Liver (tissue), 9 donors: ENCODE data around the gene IL1RAPL1. TPM values are rescaled to one million over a fixed set of nuclear protein-coding genes. Genes with fewer than 3 reads are reported as not detected.

Experiments
- DNase-seq: peaks from one replicate; pipeline ENCODE4 v3.0.0-alpha.2; 2017; ENCODE audit warnings: low spot score
- H3K27ac ChIP-seq, 2 donors: one replicate each; pipeline ENCODE4 v1.7.0; 2013; ENCODE audit warnings: inconsistent platforms in 2 of 2, low read length in 2 of 2, control low read depth in 1 of 2, low read depth in 1 of 2, mild to moderate bottlenecking in 1 of 2
- H3K27me3 ChIP-seq, 4 donors: one replicate each; pipeline versions ENCODE4 v1.6.1 to v1.7.0; 2013; ENCODE audit warnings: low read length in 3 of 4, inconsistent platforms in 1 of 4, mild to moderate bottlenecking in 1 of 4, moderate library complexity in 1 of 4; ENCODE audit not compliant: control insufficient read depth in 4 of 4, insufficient read depth in 4 of 4
- H3K36me3 ChIP-seq, 4 donors: one replicate each; pipeline versions ENCODE4 v1.6.1 to v1.7.0; 2013; ENCODE audit warnings: low read length in 3 of 4, mild to moderate bottlenecking in 3 of 4, low read depth in 1 of 4, moderate library complexity in 1 of 4; ENCODE audit not compliant: control insufficient read depth in 4 of 4, insufficient read depth in 3 of 4
- H3K4me1 ChIP-seq, 4 donors: one replicate each; pipeline versions ENCODE4 v1.6.1 to v1.7.0; 2013; ENCODE audit warnings: low read length in 3 of 4, mild to moderate bottlenecking in 3 of 4, moderate library complexity in 1 of 4; ENCODE audit not compliant: control insufficient read depth in 4 of 4, insufficient read depth in 4 of 4
- H3K4me3 ChIP-seq, 3 donors: one replicate each; pipeline versions ENCODE4 v1.6.1 to v1.7.0; 2013; ENCODE audit warnings: low read length in 3 of 3, control low read depth in 1 of 3, low read depth in 1 of 3, mild to moderate bottlenecking in 1 of 3
- H3K9ac ChIP-seq, 2 donors: one replicate each; pipeline ENCODE4 v1.7.0; 2013; ENCODE audit warnings: low read length in 2 of 2, mild to moderate bottlenecking in 2 of 2, moderate library complexity in 2 of 2, control low read depth in 1 of 2, low read depth in 1 of 2
- H3K9me3 ChIP-seq, 4 donors: one replicate each; pipeline versions ENCODE4 v1.6.1 to v1.7.0; 2013; ENCODE audit warnings: low read length in 3 of 4; ENCODE audit not compliant: control insufficient read depth in 4 of 4
- EGR1 ChIP-seq, 2 donors: IDR thresholded peaks; 2 replicates each; pipeline ENCODE4 v1.6.1; 2016 to 2018; ENCODE audit warnings: antibody characterized with exemption in 2 of 2, low read depth in 2 of 2
- FOXA1 ChIP-seq: IDR thresholded peaks from 2 replicates; pipeline ENCODE4 v1.6.1; 2016; ENCODE audit warnings: antibody characterized with exemption
- FOXA2 ChIP-seq: IDR thresholded peaks from 2 replicates; pipeline ENCODE4 v1.6.1; 2016; ENCODE audit warnings: antibody characterized with exemption
- GABPA ChIP-seq, 2 donors: IDR thresholded peaks in 1 of 2; conservative IDR thresholded peaks in 1 of 2; 2 replicates each; pipeline ENCODE4 v1.6.1; 2016; ENCODE audit warnings: antibody characterized with exemption in 2 of 2, mild to moderate bottlenecking in 1 of 2, moderate library complexity in 1 of 2
- HNF4G ChIP-seq: IDR thresholded peaks from 2 replicates; pipeline ENCODE4 v1.6.1; 2016; ENCODE audit warnings: antibody characterized with exemption
- NR2F2 ChIP-seq: IDR thresholded peaks from 2 replicates; pipeline ENCODE4 v1.6.1; 2016; ENCODE audit warnings: antibody characterized with exemption
- RAD21 ChIP-seq, 2 donors: IDR thresholded peaks; 2 replicates each; pipeline ENCODE4 v1.6.1; 2016; ENCODE audit warnings: antibody characterized with exemption in 2 of 2, mild to moderate bottlenecking in 2 of 2
- RXRA ChIP-seq, 2 donors: IDR thresholded peaks; 2 replicates each; pipeline ENCODE4 v1.6.1; 2017 to 2018; ENCODE audit warnings: antibody characterized with exemption in 2 of 2, mild to moderate bottlenecking in 1 of 2
- SP1 ChIP-seq: IDR thresholded peaks from 2 replicates; pipeline ENCODE4 v1.6.1; 2018; ENCODE audit warnings: antibody characterized with exemption, mild to moderate bottlenecking
- TAF1 ChIP-seq: conservative IDR thresholded peaks from 2 replicates; pipeline ENCODE4 v1.6.1; 2016; ENCODE audit warnings: antibody characterized with exemption, mild to moderate bottlenecking
- YY1 ChIP-seq: IDR thresholded peaks from 2 replicates; pipeline ENCODE4 v1.6.1; 2016; ENCODE audit warnings: antibody characterized with exemption, mild to moderate bottlenecking
- WGBS: extraction: QIAGEN DNeasy Blood & Tissue Kit; methylation state at CpG from one replicate; pipeline ENCODE4 v1.1.7; 2013; 5-methylcytosine and 5-hydroxymethylcytosine counted together
- polyA plus RNA-seq, 2 donors: library from polyadenylated mRNA; stranded (reverse) in 1 of 2; unstranded in 1 of 2; fragments of 200-250 nt in 1 of 2; fragments of >200 nt in 1 of 2; fragmentation: Nextera tagmentation in 1 of 2; extraction: Ambion mirVana in 1 of 2; gene quantifications; one replicate each; pipeline versions ENCODE4 v1.2.1 to v1.2.3, GENCODE V29; 2013 to 2015
- total RNA-seq, 2 donors: library from RNA; depleted of rRNA; stranded (reverse); fragments of >200 nt; gene quantifications; one replicate each; pipeline ENCODE4 v1.2.3, GENCODE V29; 2014
- TF ChIP-seq, protein P1 (sequence below): IDR thresholded peaks from 2 replicates; pipeline ENCODE4 v1.6.1; 2016; ENCODE audit warnings: antibody characterized with exemption, mild to moderate bottlenecking
- TF ChIP-seq, protein P2 (sequence below): fragments of 150-350 bp; IDR thresholded peaks from 2 replicates; pipeline ENCODE4 v1.5.1; 2017; ENCODE audit warnings: improper control_type of control experiment, low read depth, low read length; ENCODE audit not compliant: missing input control
- TF ChIP-seq, protein P3 (sequence below): IDR thresholded peaks from 2 replicates; pipeline ENCODE4 v1.6.1; 2016; ENCODE audit warnings: antibody characterized with exemption
- TF ChIP-seq, protein P4 (sequence below): IDR thresholded peaks from 2 replicates; pipeline ENCODE4 v1.6.1; 2016; ENCODE audit warnings: antibody characterized with exemption
- donor health status: healthy.
- donor health status: healthy.
- donor health status: healthy.
- donor health status: healthy.
- donor health status: healthy.

IL1RAPL1 gene
- total and polyA plus RNA-seq, 4 donors, result 0.08 to 0.33 TPM; not detected in 2

DNA sequence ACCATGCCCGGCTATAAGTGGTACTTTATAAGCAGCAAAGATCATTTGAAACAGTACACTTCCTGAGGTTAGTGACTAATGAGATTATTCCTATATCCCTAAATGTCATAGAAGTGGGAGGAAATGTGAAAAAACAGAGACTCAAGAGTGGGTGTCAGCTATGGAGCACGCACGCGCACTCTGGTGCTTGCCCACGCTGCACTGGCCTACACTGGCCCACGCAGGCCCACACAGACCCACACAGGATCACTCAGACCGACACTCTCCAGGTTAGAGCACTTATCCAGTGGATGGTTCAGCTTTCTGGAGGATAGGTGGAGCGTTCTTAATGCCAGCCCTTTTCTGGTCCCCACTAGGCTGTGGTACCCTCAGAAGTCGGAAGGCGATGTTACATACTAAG, 78.5 kb downstream of the IL1RAPL1 start:
- Histone ChIP-seq H3K27ac (no peak overlapping the region), H3K4me1 (no peaks in the 10 kb centered on the region), H3K36me3 (no peaks in the 10 kb centered on the region), H3K9ac (no peak overlapping the region), H3K4me3 (no peak overlapping the region), H3K27me3 (no peaks in the 10 kb centered on the region), H3K9me3 (peaks cover 0 to 2% (median 0%) of the 10 kb centered on the region in 4 donors)
- TF ChIP-seq GABPA (IDR thresholded peaks at IDR 0.05 in 1 of 2, conservative IDR thresholded peaks at IDR 0.05 in 1 of 2) (no peak), RXRA (IDR thresholded peaks at IDR 0.05) (no peak), TAF1 (no peak), NR2F2 (no peak), FOXA2 (no peak), SP1 (no peak), EGR1 (IDR thresholded peaks at IDR 0.05; ENCODE audit: low read depth in 2 of 2) (no peak), HNF4G (no peak), RAD21 (IDR thresholded peaks at IDR 0.05) (no peak)
- TF ChIP-seq, protein P1, sequence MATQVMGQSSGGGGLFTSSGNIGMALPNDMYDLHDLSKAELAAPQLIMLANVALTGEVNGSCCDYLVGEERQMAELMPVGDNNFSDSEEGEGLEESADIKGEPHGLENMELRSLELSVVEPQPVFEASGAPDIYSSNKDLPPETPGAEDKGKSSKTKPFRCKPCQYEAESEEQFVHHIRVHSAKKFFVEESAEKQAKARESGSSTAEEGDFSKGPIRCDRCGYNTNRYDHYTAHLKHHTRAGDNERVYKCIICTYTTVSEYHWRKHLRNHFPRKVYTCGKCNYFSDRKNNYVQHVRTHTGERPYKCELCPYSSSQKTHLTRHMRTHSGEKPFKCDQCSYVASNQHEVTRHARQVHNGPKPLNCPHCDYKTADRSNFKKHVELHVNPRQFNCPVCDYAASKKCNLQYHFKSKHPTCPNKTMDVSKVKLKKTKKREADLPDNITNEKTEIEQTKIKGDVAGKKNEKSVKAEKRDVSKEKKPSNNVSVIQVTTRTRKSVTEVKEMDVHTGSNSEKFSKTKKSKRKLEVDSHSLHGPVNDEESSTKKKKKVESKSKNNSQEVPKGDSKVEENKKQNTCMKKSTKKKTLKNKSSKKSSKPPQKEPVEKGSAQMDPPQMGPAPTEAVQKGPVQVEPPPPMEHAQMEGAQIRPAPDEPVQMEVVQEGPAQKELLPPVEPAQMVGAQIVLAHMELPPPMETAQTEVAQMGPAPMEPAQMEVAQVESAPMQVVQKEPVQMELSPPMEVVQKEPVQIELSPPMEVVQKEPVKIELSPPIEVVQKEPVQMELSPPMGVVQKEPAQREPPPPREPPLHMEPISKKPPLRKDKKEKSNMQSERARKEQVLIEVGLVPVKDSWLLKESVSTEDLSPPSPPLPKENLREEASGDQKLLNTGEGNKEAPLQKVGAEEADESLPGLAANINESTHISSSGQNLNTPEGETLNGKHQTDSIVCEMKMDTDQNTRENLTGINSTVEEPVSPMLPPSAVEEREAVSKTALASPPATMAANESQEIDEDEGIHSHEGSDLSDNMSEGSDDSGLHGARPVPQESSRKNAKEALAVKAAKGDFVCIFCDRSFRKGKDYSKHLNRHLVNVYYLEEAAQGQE, result no peak
- TF ChIP-seq, protein P2, sequence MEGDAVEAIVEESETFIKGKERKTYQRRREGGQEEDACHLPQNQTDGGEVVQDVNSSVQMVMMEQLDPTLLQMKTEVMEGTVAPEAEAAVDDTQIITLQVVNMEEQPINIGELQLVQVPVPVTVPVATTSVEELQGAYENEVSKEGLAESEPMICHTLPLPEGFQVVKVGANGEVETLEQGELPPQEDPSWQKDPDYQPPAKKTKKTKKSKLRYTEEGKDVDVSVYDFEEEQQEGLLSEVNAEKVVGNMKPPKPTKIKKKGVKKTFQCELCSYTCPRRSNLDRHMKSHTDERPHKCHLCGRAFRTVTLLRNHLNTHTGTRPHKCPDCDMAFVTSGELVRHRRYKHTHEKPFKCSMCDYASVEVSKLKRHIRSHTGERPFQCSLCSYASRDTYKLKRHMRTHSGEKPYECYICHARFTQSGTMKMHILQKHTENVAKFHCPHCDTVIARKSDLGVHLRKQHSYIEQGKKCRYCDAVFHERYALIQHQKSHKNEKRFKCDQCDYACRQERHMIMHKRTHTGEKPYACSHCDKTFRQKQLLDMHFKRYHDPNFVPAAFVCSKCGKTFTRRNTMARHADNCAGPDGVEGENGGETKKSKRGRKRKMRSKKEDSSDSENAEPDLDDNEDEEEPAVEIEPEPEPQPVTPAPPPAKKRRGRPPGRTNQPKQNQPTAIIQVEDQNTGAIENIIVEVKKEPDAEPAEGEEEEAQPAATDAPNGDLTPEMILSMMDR, result no peak
- TF ChIP-seq, protein P3, sequence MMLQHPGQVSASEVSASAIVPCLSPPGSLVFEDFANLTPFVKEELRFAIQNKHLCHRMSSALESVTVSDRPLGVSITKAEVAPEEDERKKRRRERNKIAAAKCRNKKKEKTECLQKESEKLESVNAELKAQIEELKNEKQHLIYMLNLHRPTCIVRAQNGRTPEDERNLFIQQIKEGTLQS, result no peak
- DNase-seq, result no peak
- WGBS, result 92% methylated on average over 10 of the region's 10 CpGs

DNA sequence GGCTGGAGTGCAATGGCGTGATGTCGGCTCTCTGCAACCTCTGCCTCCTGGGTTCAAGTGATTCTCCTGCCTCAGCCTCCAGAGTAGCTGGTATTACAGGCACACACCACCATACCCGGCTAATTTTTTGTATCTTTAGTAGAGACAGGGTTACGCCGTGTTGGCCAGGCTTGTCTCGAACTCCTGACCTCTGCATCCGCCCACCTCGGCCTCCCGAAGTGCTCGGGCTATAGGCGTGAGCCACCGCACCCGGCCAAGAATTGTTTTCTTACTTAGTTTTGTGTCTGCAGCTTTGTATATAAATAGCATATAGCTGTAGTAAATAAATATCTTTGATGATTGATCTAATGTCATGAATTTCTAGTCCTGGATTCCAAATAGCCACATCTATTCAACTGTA, 81.1 kb downstream of the IL1RAPL1 start:
- Histone ChIP-seq H3K9ac (no peak overlapping the region), H3K36me3 (no peaks in the 10 kb centered on the region), H3K27ac (no peak overlapping the region), H3K4me3 (no peak overlapping the region), H3K4me1 (no peaks in the 10 kb centered on the region), H3K9me3 (peaks cover 0 to 2% (median 0%) of the 10 kb centered on the region in 4 donors), H3K27me3 (no peaks in the 10 kb centered on the region)
- TF ChIP-seq GABPA (IDR thresholded peaks at IDR 0.05 in 1 of 2, conservative IDR thresholded peaks at IDR 0.05 in 1 of 2), result no peak
- TF ChIP-seq, protein P3, result no peak
- TF ChIP-seq, protein P2, result no peak
- TF ChIP-seq, protein P4, sequence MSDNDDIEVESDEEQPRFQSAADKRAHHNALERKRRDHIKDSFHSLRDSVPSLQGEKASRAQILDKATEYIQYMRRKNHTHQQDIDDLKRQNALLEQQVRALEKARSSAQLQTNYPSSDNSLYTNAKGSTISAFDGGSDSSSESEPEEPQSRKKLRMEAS, result no peak
- TF ChIP-seq FOXA1, result no peak
- TF ChIP-seq YY1, result no peak
- TF ChIP-seq RAD21 (IDR thresholded peaks at IDR 0.05), result no peak
- no peak for TF ChIP-seq FOXA2
- TF ChIP-seq HNF4G, result no peak
- TF ChIP-seq EGR1 (IDR thresholded peaks at IDR 0.05; ENCODE audit: low read depth in 2 of 2), result no peak
- no peak for TF ChIP-seq SP1
- no peak for DNase-seq
- 95% methylated on average over 13 of the region's 13 CpGs for WGBS
